SIG-M5 (cell line): Measurements from ENCODE around the gene CNGB1.
"Not testable (repeated sequence)": the region's sequence is repeated elsewhere in the genome, so short reads cannot be mapped to it uniquely, and the experiment has no call there.

Experiments
- DNase-seq: peaks from one replicate; lab custom pipeline; 2025; lab: John Stamatoyannopoulos, UW

The CNGB1 gene

DNA sequence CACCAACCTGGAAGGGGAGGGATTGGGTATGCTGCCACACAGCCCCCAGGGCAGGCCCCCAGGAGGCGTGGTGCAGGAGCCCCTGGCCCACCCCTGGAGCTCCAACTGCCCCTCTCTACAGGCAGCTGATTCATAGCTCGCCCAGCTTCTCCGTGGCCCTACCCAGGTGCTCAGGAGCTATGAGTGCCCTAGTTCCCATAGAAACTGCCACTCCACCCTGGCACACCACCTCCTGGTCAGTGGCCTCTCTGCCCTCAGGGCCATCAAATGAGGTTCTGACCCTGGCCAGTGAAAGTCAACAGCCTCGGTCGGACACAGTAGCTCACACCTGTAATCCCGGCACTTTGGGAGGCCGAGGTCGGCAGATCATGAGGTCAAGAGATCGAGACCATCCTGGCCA, 18.0 kb downstream of the CNGB1 start:
- DNase-seq, result no peak

DNA sequence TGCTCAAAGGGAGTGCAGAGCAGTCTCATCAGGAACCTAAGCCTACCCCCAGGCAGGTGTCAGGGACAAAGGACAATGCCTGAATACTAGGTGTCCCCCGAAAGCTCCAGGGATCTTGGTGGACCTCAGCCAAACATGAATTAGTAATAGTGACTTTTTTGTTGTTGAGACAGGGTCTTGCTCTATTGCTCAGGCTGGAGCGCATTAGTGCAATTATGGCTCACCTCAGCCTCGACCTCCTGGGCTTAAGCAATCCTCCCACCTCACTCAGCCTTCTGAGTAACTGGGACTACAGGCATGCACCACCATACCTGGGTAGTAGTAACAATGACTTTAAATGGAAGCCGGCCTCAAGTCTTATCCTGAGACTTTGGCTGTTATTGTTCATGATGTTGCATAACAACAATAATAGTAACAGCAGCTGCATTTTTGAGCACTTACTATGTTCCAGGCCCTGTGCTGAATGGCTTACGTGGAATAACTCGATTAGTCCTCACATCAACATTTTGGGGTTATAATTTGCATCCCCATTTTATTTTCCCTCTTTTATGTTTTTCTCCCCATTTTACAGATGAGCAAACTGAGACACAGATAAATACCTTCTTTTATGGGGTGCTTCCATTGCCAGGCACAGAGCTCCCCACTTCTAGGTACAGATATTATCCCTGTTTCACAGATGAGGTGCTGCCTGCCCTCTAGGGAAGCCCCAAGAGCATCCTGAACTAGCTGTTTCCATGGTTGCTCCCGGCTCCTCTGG, 19.5 kb downstream of the CNGB1 start:
- DNase-seq, result no peak

DNA sequence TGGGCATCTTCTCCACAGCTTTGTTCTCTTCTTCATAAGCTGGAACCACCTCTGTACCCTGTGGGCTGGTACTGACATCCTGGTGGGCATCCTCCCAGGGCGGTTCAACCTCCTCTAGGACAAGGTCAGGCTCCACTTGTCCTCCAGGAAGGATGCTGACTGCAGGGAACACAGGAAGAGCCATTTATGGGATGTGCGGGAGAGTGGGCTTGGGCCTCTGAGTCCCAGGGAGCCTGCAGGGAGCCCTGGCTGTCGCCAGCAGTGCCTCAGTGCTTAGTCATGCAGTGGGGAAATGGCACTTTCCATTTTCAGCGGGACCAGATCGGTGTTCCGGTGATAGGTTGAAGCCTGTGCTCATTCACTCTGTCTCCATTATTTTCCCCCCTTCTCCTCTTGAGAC, 20.5 kb downstream of the CNGB1 start:
- no peak for DNase-seq

DNA sequence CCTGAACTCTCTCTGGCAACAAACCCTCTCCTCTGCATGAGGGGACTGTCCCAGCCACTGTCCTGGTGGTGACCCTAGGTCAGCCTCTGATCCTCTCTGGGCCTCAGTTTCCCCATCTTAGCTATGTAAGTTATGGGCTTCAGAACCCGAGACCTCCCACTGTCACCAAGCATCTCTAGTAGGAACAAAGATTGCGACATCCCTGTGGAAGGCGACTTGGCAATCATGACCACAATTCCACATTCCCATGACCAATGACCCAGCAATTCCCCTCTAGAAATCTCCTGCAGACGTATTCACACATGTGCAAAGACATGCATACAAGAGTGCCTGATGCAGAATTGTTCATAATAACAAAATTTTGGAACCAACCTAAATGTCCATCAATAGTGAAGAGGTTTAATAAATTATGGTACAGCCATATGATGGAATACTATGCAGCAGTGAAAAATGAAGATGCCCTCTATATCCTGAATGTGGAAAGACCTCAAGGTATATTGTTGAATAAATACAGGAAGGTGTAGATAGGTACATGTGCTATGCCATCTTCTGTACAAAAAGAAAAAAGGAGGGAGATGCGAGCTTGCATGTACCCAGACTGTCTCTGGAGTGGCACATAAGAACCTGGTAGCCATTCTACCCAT, 21.2 kb downstream of the CNGB1 start:
- no peak for DNase-seq

DNA sequence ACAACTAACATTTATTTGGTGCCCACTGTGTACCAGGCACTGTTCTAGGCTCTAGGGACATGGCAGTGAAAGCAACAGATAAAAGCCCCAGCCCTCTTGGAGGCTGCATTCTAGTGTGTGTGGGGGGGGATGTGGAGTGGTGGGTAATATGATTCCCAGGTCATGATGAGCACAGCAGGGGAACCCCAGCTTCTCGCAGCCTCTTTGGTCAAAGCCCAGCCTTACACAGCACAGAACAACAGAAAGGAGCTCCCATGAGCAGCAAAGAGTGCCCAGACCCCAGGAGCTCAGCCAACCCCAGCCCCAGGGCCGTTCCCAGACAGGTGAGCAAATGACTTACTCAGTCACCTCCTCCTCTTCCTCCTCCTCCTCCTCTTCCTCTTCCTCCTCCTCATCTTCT, 21.9 kb downstream of the CNGB1 start:
- DNase-seq, result no peak

DNA sequence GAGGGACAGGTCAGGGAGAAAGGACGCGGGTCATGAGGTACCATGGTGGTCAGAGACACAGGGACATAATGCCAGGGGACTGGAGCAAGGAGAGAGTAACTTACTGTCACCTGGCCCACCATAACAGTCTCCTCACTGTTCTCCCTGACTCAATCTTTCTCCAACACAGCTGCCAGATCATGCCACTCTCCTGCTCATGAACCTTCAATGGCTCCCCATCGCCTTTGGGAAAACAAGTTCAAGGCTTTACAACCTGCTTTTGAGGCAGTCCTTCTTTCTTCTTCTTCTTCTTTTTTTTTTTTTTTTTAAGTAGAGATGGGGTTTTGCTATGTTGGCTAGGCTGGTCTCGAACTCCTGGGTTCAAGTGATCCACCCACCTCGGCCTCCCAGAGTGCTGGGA, 22.9 kb downstream of the CNGB1 start:
- no peak for DNase-seq

DNA sequence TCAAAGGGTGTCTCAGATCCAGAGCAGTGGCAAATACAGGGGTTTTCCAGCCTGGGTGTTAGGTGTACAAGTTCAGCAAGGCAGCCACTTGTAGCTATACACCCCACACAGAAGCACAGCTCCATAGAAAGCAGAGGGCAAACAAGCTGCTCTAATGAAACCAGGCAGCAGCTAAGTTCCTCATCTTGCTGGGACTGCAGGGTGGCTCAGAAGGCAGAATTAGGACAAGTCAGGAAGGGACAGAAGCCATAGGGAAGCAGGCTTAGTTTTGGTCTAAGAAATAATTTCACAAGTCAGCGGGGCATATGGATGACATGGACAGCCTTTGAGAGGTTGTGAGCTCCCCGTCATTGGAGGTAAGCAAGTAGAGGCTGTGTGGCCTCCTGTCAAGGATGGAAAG, 23.7 kb downstream of the CNGB1 start:
- no peak for DNase-seq

DNA sequence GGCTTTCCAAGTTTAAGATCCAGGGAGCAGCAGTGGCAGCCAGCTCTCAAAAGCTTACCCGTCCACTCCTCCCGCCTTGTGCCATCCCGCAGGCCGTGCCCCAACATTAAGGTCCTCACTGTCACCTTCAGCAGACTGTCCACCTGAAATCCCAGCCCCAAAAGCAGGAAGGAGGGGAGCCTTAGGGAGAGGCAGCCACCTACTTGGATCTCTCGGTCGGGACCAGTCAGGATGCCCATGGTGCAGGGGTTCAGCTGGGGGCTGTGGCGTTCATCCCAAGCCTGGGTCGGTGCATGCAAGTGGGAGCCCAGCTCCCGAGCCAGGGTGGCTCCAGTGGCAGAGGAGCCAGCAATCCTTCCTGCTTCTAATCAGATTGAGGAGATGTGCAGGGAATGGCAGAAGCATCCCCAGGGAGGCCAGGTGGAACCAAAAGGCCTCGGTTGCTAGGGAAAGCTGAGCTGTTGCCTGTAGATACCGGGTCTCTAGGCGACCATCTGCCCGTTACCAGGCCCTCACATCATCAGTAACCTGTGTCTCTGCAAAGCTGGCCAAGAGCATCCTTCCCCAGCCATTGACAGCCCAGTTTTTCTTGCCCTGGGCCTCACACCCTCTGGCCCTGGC, 24.6 kb downstream of the CNGB1 start:
- no peak for DNase-seq

DNA sequence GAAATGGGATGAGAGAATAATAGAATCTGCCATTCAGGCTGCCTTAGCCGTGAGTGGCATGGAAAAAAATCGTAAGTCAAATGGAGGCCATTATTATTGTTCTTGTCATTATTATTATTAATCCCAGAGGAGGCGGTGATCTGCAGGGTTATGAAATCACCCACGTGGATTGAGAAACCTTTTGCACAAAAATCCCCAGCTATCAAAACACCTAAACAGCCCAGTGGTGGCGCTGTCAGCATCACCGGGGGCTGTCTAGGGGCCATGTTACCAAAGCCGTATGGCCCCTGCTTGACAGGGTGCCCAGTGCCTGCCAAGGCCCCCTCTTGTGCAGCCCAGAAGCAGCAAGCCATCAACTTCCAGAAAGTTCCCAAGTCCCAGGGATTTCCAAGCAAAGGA, 25.2 kb downstream of the CNGB1 start:
- no peak for DNase-seq

DNA sequence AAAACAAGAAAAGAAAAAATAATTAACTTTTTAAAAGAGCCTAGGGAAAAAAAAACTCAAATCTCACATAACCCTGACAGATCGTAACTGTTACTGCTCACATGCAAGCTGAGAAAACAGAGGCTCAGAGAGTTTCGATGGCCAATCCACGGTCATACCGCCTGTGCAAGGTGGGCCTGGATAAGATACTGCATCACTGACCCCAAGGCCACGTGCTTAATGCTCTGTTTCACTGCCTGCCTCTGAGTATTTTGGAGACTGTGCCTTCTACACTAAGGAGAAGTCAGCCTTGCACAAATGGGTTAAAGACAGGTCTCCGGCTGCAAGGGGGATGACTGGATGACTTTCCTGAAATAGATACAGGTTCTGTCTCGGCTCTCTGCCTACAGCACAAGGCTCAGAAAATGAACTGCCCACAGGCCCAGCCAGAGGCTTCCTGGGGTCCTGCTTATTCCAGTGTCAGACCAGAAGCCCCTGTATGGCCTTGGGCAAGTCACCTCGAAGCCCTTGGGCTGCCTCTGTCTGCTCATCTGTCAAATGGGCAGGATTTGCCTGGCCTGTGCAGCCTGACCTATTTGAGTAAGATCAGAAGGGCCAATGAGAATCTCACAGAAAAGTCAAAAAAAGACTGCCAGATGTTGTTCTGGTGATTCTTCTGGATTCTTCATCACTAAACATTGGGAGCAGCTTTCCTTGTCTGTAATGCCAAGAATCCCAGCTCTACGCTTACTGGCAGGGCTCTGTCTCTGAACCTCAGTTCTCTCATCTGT, 25.8 kb downstream of the CNGB1 start:
- DNase-seq, result no peak

DNA sequence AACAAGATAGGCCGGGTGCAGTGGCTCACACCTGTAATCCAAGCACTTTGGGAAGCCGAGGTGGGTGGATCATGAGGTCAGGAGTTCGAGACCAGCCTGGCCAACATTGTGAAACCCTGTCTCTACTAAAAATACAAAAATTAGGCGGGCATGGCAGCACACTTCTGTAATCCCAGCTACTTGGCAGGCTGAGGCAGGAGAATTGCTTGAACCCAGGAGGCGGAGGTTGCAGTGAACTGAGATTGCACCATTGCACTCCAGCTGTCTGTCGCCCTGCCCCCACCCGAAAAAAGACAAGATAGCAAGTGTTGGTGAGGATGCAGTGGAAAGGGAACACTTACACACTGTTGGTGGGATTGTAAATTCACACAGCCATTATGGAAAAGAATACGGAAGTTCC, 27.5 kb downstream of the CNGB1 start:
- not testable (repeated sequence) for DNase-seq

DNA sequence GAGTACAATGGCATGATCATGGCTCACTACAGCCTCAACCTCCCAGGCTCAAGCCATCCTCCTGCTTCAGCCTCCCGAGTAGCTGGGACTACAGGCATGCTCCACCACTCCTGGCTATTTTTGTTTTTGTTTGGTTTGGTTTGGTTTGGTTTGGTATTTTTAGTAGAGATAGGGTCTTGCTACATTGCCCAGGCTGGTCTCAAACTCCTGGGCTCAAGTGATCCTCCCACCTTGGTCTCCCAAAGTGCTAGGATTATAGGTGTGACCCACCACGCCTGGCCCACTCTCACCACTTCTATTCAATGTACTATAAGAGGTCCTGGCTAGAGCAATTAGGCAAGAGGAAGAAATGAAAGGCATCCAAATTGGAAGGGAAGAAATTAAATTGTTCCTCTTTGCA, 29.0 kb downstream of the CNGB1 start:
- not testable (repeated sequence) for DNase-seq

DNA sequence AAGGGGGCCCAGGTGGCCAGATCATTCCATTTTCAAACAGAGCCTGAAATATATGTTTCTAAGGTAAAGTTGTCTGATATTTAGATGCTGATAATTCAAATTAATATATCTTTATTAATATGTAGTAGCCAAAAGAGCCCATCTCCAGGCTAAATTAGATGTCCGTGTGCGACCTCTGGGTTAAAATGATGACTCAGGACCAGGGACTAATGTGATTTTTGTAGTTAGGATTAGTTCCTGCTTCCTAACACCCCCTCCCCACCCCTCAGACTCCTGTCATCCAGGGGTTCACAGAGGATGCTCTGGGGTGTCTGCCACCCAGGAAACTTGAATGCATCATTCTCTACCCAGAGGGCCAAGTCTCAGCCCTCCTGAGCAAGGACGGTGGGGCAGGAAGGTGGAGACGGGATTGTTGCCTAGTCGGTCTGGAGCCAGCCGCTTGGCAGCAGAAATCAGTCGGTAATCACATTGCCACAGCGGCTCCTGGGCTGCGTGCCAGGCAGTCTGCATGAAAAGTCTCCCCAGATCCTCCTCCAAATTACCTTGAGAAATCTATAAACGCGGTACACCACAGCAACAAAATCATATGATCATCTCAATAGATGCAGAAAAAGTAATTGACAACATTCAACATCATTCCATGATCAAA, 29.8 kb downstream of the CNGB1 start:
- DNase-seq, result no peak

DNA sequence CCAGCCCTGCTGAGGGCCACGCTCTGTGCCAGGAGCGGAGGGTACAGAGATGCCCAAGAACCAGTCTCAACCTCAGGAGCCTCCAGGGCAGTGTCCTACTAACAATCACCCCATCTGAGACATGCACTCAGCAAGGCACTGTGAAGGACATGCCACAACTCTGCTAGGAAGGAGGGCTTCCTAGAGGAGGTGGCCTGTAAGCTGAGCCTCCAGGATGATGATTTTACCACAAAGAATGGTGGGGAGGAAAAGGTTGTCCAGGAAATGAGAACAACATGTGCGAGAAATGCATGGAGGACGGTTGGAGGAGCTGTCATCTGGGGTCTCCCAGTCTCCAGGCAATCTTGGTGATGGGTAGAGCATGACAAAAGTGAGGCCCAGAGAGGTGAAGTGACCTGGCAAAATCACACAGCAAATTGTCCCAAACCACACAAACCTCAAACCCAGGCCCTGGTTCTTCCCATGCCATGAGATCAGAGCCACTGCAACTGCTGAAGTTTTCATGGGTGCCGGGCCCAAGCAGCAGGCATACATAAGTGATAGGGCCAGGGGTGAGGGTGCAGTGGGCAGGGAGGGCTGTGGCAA, 30.5 kb downstream of the CNGB1 start:
- DNase-seq, result no peak

DNA sequence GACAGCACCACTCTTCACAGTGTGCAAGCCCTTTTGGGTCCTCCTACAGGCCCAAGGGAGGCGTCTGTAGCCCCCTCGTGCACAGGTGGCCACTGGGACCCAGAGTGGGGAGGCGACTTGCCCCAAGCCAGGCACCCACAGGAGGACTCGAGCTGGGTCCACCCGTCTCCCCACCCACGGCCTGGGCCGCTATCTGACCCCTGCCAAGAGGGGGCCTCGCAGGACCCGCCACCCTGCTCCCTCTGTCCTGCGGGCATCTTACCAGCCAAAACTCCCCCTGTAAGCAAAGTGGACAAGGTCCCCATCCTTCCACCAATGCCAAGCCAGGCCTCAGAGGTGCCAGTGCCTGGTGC, 31.1 kb downstream of the CNGB1 start:
- DNase-seq, result no peak

DNA sequence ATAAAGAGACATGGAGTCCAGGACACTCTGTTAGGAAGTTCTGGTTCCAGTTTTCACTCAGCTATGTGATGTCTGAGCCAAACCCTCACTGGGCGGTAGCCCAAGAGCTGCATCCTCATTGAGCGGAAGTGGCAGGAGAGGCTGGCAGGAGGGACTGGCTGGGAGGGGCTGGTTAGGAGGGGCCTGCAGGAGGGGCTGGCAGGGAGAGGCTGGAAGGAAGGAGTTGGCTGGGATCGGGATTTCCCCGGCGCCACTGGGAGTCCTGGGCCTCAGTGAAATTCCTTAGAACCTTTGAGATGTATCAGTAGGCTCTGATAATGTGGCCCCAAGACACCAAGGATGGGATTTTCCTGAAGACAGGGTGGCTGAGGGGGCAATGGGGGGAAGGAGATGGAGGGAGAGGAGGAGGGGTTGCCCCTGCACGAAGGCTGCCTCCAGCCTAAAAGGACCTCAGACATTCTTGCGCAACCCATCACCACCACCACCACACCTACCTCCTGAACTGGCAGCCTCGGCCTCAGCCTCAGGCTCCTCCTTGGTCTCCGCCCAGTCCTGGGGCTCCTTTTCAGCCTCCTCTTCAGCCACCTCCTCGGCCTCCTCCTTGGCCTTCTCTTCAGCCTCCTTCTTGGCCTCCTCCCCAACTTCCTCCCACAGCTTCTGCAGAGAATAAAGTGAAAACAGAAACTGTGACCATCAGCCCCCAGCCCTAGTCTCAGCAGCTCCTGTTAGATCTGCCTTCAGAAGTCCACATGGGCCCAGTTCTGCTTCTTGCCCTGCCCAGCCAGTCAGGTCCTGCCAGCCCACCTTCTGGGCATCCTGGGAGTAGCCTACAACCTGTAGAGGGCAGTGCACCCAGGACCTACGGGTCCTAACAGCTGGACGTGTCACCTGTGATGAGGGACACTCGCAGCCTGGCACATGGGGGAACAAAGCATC, 31.7 kb downstream of the CNGB1 start:
- no peak for DNase-seq

DNA sequence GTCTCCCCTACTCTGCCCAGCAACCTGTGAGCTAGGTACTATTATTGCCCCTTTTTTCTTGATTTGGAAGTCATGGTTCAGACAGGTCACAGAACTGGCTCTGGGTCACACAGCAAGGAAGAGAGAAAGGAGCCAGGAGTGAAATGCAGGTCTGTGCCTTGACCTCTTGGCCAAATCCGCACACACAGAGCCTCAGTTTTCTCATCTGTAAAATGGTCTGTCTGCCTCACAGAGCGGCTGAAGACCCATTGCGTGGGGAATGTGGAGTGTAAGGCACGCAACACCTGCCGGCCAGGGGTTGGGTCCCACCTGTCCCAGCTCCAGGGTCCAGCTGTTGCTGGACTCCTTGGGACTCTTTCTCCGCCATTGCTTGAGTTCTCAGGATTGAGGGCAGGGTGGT, 32.4 kb downstream of the CNGB1 start:
- DNase-seq, result no peak

DNA sequence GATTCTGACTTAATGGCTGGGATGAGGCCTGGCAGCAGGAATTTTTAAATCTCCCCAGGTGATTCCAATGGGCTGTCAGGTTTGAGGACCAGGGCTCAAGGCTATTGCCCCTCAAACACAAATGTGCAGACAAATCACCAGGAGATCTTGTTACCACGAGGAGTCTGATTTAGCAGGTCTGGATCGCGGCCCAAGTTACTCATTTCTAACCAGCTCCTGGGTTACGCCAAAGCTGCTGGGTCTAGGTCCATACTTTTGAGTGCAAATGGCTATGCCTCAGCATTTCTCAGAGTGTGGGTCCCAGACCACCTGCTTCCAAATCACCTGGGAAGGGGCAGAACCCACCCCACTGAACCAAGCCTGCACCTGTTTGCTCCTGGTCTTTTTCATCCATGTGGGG, 33.1 kb downstream of the CNGB1 start:
- no peak for DNase-seq

DNA sequence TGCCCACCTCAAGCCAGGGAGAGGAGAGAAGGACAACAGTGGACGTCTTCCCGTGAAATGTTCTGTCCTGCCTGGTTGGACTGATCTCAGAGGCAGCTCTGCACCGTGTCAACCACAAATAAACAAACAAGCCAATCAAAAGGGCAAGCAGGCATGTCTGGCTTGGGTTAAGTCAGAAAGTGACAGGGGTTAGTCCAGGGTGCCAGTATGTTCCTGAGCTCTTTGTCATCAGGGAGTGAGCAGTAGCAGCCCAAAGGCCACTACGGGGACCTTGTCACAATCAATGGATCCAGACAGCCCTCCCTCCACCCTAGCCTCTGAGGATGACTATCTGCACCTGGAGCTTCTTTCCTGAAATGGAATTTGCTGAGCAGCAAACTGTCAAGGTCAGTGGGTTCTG, 35.0 kb downstream of the CNGB1 start:
- no peak for DNase-seq

DNA sequence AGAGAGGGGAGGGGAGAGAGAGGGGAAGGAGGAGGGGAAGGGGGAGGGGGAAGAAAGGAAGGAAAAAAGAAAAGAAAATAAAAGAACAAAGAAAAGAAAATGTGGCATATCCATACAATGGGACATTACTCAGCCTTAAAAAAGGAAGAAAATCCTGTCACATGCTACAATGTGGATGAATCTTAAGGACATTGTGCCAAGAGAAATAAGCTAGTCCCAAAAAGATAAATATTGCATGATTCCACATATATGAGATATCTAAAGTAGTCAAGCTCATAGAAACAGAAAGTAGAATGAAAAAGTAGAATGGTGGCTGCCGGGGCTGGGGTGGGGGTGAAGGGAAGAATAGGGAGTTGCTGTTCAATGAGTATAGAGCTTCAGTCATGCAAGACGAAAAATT, 40.4 kb downstream of the CNGB1 start:
- DNase-seq, result no peak

DNA sequence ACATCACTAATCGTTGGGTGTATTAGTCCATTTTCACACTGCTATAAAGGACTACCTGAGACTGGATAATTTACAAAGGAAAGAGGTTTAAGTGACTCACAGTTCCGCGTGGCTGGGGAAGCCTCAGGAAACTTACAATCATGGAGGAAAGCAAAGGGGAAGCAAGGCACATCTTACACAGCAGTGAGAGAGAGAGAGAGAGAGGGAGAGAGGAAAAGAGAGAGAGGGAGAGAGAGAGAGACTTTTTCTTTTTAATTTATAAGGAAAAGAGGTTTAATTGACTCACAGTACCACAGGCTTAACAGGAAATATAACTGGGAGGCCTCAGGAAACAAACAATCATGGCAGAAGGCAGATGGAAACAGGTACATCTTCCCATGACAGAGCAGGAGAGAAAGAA, 41.7 kb downstream of the CNGB1 start:
- DNase-seq, result no peak
